ENCODE results near the gene C2CD3.
A peak's percentile ranks its signal among the peaks of the same experiment; 100 is the strongest.

Gene C2CD3

GRCh38 chr11:74015919-74016684 lies 154.7 kb downstream of the C2CD3 start:
- H3K4me3 ChIP-seq (replicated peaks; ENCODE audit: low read depth, low read length), result no peak overlapping the region
- TF ChIP-seq, protein P1, sequence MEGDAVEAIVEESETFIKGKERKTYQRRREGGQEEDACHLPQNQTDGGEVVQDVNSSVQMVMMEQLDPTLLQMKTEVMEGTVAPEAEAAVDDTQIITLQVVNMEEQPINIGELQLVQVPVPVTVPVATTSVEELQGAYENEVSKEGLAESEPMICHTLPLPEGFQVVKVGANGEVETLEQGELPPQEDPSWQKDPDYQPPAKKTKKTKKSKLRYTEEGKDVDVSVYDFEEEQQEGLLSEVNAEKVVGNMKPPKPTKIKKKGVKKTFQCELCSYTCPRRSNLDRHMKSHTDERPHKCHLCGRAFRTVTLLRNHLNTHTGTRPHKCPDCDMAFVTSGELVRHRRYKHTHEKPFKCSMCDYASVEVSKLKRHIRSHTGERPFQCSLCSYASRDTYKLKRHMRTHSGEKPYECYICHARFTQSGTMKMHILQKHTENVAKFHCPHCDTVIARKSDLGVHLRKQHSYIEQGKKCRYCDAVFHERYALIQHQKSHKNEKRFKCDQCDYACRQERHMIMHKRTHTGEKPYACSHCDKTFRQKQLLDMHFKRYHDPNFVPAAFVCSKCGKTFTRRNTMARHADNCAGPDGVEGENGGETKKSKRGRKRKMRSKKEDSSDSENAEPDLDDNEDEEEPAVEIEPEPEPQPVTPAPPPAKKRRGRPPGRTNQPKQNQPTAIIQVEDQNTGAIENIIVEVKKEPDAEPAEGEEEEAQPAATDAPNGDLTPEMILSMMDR (IDR thresholded peaks at IDR 0.05; ENCODE audit: low read length, missing control alignments), result no peak
- DNase-seq (ENCODE audit: low read depth), result no peak

GRCh38 chr11:74014880-74015279 lies 155.9 kb downstream of the C2CD3 start:
- no peak overlapping the region for H3K4me3 ChIP-seq (replicated peaks; ENCODE audit: low read depth, low read length)
- no peak for DNase-seq (ENCODE audit: low read depth)
- TF ChIP-seq, protein P1 (IDR thresholded peaks at IDR 0.05; ENCODE audit: low read length, missing control alignments), result no peak

GRCh38 chr11:74013141-74013540 lies 157.7 kb downstream of the C2CD3 start:
- DNase-seq (ENCODE audit: low read depth), result no peak
- no peak overlapping the region for H3K4me3 ChIP-seq (replicated peaks; ENCODE audit: low read depth, low read length)
- TF ChIP-seq, protein P1 (IDR thresholded peaks at IDR 0.05; ENCODE audit: low read length, missing control alignments), result no peak

- DNase-seq (ENCODE audit: low read depth), result no peak
- TF ChIP-seq, protein P1 (IDR thresholded peaks at IDR 0.05; ENCODE audit: low read length, missing control alignments), result no peak
- H3K4me3 ChIP-seq (replicated peaks; ENCODE audit: low read depth, low read length), result no peak overlapping the region
Observed at GRCh38 chr11:74012074-74012809, 158.6 kb downstream of the C2CD3 start.

- peak; percentile 78 for DNase-seq (ENCODE audit: low read depth)
- TF ChIP-seq, protein P1 (IDR thresholded peaks at IDR 0.05; ENCODE audit: low read length, missing control alignments), result no peak
- no peak overlapping the region for H3K4me3 ChIP-seq (replicated peaks; ENCODE audit: low read depth, low read length)
Observed at GRCh38 chr11:74011360-74012073, 159.3 kb downstream of the C2CD3 start.

GRCh38 chr11:74010306-74011300 lies 160.2 kb downstream of the C2CD3 start:
- TF ChIP-seq, protein P1 (IDR thresholded peaks at IDR 0.05; ENCODE audit: low read length, missing control alignments), result no peak
- DNase-seq (ENCODE audit: low read depth), result no peak

More at GRCh38 chr11:74010306-74011300, 160.2 kb downstream of the C2CD3 start:
- H3K4me3 ChIP-seq (replicated peaks; ENCODE audit: low read depth, low read length), result no peak overlapping the region
